ENCODE results near the gene SYDE2. TPM values are rescaled to one million over a fixed set of nuclear protein-coding genes. Genes with fewer than 3 reads are reported as not detected.

The SYDE2 gene
- polyA plus RNA-seq, 2 of the 4 experiments (the other 2 are of a cell fraction), result 0.92 to 2.6 TPM

GRCh38 chr1:85225624-85226380, 25.0 kb upstream of the SYDE2 start:
- no peak for TF ChIP-seq ZC3H11A (IDR thresholded peaks at IDR 0.05)
- no peak for TF ChIP-seq REST (IDR thresholded peaks at IDR 0.05)
- TF ChIP-seq CBX2 (IDR thresholded peaks at IDR 0.05; ENCODE audit: borderline replicate concordance, low read depth), result no peak
- TF ChIP-seq CHD4 (IDR thresholded peaks at IDR 0.05; ENCODE audit: borderline replicate concordance), result no peak
- TF ChIP-seq GATA3 (IDR thresholded peaks at IDR 0.05; ENCODE audit: borderline replicate concordance), result no peak
- TF ChIP-seq EHMT2 (IDR thresholded peaks at IDR 0.05; ENCODE audit: low read depth), result no peak
- TF ChIP-seq ZSCAN20 (CRISPR knock-in tag; IDR thresholded peaks at IDR 0.05), result no peak
- TF ChIP-seq HOXB13 (CRISPR knock-in tag; IDR thresholded peaks at IDR 0.05; ENCODE audit: low read depth), result no peak
- TF ChIP-seq, protein P1, sequence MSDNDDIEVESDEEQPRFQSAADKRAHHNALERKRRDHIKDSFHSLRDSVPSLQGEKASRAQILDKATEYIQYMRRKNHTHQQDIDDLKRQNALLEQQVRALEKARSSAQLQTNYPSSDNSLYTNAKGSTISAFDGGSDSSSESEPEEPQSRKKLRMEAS (IDR thresholded peaks at IDR 0.05), result no peak
- no peak for TF ChIP-seq MAFK (IDR thresholded peaks at IDR 0.05; ENCODE audit: partially characterized antibody)
- no peak for TF ChIP-seq KDM5A (IDR thresholded peaks at IDR 0.05)
- TF ChIP-seq CHD2 (IDR thresholded peaks at IDR 0.05; ENCODE audit: low read length, partially characterized antibody), result no peak
- TF ChIP-seq PHF8 (IDR thresholded peaks at IDR 0.05; ENCODE audit: borderline replicate concordance, low read depth), result no peak
- TF ChIP-seq HOXA7 (CRISPR knock-in tag; IDR thresholded peaks at IDR 0.05), result no peak
- 83% methylated on average over 5 of the region's 5 CpGs for WGBS (ENCODE audit: missing lambda C conversion rate)

GRCh38 chr1:85224734-85225623, 24.2 kb upstream of the SYDE2 start:
- no peak for FAIRE-seq
- POLR2A ChIA-PET, result no interaction called here
- H3K4me3 ChIP-seq, result no peak overlapping the region
- 65% methylated on average over 3 of the region's 3 CpGs for WGBS (ENCODE audit: missing lambda C conversion rate)
- H3K4me2 ChIP-seq, result no peak overlapping the region
- TF ChIP-seq JUNB (IDR thresholded peaks at IDR 0.05) (no peak), ZC3H11A (IDR thresholded peaks at IDR 0.05) (no peak), FOSB (CRISPR knock-in tag; IDR thresholded peaks at IDR 0.05) (no peak), CBX8 (IDR thresholded peaks at IDR 0.05) (no peak), RAD21 (conservative IDR thresholded peaks at IDR 0.05 in 1 of 2, IDR thresholded peaks at IDR 0.05 in 1 of 2) (no peak)
- no peak for DNase-seq (ENCODE audit: low read depth in 1 of 2, low spot score in 1 of 2)
- H3K9me3 ChIP-seq, result no peaks in the 10 kb centered on the region
- no peaks in the 10 kb centered on the region for H3K4me1 ChIP-seq
- CTCF ChIA-PET, result interaction anchor here (0.6 to 1.6 kb wide), 3 partner anchors 15 to 40 kb away, joined by 3 to 5 read pairs (median 4); no protein-coding TSS in a partner anchor
- no peak overlapping the region for H3K27ac ChIP-seq
- ATAC-seq, result no peak

More at GRCh38 chr1:85225624-85226380, 25.0 kb upstream of the SYDE2 start:
- H3K4me3 ChIP-seq, result no peak overlapping the region
- POLR2A ChIA-PET, result no interaction called here
- no peaks in the 10 kb centered on the region for H3K4me1 ChIP-seq
- no peak for ATAC-seq
- CTCF ChIA-PET, result interaction anchor here (0.6 to 0.9 kb wide), 2 partner anchors 29 to 41 kb away, joined by 3 to 4 read pairs; no protein-coding TSS in a partner anchor
- no peaks in the 10 kb centered on the region for H3K9me3 ChIP-seq
- H3K4me2 ChIP-seq, result no peak overlapping the region
- no peak overlapping the region for H3K27ac ChIP-seq
- no peak for FAIRE-seq
- no peak for DNase-seq (ENCODE audit: low read depth in 1 of 2, low spot score in 1 of 2)
